ENCODE data around the gene TRIM4.
"Not testable (repeated sequence)": the region's sequence is repeated elsewhere in the genome, so short reads cannot be mapped to it uniquely, and the experiment has no call there.

Gene TRIM4

DNA sequence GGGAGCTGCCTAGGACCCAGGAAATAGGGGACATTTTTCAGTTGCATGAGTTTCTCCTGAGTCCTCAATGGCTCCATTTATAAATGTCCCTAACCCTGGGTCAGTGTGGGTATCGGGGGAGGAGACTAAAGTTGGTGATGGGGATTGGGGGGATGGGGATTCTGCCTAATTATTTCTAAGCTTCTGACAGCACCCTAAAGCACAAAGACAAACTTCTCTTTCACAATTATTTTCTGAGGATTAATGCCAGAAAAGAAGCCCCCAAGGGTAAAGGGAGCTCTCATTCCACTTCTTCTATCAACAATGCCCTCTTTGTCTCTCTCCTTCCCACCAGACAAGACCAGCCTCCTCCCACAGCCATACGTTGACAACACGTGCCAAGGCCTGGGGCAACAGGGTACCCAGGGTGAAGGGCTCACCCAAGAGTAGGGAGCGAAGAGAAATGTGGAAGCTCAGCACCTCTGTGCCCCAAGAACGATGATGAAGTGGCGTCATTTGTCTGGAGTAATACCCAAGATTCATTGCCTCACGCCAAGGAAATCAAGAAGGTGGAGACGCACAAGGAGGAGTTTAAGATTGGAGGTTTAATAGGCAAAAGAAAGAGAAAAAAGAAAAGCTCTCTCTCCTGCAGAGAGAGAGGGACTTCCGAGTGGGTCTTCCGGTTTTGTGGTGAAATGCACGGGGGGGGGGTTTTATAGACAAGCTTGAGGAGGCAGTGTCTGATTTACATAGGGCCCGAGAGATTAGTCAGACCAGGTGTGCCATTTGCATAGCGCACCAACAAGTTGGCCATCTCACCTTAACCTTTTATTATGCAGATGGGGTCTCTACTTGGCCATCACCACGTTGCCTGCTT lies 24.5 kb upstream of the TRIM4 start:
- Histone ChIP-seq H3K4me1 (ENCODE audit: control insufficient read depth, insufficient read depth, low read length) (peaks cover 26% of the 10 kb centered on the region), H3K4me3 (ENCODE audit: low read depth, low read length) (peak overlapping the region; percentile 35), H3K9ac (ENCODE audit: low read depth, low read length) (peak overlapping the region; percentile 79), H3K36me3 (ENCODE audit: control insufficient read depth, insufficient read depth, low read length) (no peaks in the 10 kb centered on the region), H3K27ac (ENCODE audit: low read depth, low read length) (peak overlapping the region; percentile 87), H3K9me3 (ENCODE audit: control insufficient read depth, insufficient read depth, low read length) (peaks cover 23% of the 10 kb centered on the region), H3K27me3 (ENCODE audit: control insufficient read depth, insufficient read depth, low read length) (no peaks in the 10 kb centered on the region)

DNA sequence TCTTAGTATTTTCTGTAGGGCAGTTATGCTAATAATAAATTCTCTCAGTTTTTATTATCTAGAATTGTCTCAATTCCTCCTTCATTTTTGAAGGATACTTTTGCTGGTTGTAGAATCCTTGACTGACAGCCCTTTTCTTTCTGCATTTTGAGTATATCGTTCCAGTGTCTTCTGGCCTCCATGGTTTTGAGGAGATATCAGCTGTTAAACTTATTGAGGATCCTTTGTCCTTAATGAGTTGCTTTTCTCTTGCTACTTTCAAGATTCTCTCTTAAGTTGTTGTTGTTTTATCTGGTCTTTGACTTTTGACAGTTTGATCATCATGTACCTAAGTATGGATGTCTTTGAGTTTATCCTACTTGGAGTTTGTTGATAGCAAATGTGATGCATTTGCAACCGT lies 19.0 kb upstream of the TRIM4 start:
- Histone ChIP-seq H3K9me3 (ENCODE audit: control insufficient read depth, insufficient read depth, low read length) (peaks cover 38% of the 10 kb centered on the region), H3K27ac (ENCODE audit: low read depth, low read length) (no peak overlapping the region), H3K4me1 (ENCODE audit: control insufficient read depth, insufficient read depth, low read length) (peaks cover 10% of the 10 kb centered on the region), H3K4me3 (ENCODE audit: low read depth, low read length) (no peak overlapping the region), H3K9ac (ENCODE audit: low read depth, low read length) (no peak overlapping the region), H3K36me3 (ENCODE audit: control insufficient read depth, insufficient read depth, low read length) (no peaks in the 10 kb centered on the region), H3K27me3 (ENCODE audit: control insufficient read depth, insufficient read depth, low read length) (no peaks in the 10 kb centered on the region)

DNA sequence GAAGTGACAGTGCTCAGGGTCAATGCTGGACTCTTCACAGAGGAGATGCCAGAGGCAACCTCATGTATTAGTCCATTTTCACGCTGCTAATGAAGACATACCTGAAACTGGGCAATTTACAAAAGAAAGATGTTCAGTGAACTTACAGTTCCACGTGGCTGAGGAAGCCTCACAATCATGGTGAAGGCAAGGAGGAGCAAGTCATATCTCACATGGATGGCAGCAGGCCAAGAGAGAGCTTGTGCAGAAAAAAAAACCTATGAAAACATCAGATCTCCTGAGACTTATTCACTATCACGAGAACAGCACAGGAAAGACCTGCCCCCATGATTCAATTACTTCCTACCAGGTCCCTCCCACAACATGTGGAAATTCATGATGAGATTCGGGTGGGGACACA lies 15.7 kb upstream of the TRIM4 start:
- peaks cover 27% of the 10 kb centered on the region for H3K9me3 ChIP-seq (ENCODE audit: control insufficient read depth, insufficient read depth, low read length)
- not testable (repeated sequence) for H3K9ac ChIP-seq (ENCODE audit: low read depth, low read length); H3K4me1 ChIP-seq (ENCODE audit: control insufficient read depth, insufficient read depth, low read length); H3K36me3 ChIP-seq (ENCODE audit: control insufficient read depth, insufficient read depth, low read length); H3K4me3 ChIP-seq (ENCODE audit: low read depth, low read length); H3K27ac ChIP-seq (ENCODE audit: low read depth, low read length); H3K27me3 ChIP-seq (ENCODE audit: control insufficient read depth, insufficient read depth, low read length)

DNA sequence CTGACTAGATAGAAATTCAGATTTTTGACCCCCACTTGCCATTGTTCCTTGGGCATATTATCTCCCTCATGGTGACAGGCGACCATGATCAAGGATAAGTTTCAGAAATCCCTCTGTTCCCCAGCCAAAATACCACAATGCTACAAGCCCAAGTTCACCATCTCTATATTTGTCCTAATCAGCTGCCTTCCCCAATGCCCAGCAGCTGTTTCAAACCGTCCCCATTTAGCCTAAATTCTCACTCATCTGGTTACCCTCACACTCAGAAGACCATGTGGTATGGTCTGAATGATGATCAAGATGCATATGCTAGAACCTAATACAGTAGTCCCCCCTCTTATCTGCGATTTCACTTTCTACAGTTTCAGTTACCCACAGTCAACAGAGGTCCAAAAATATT lies 11.0 kb upstream of the TRIM4 start:
- Histone ChIP-seq H3K27me3 (ENCODE audit: control insufficient read depth, insufficient read depth, low read length) (peaks cover 5% of the 10 kb centered on the region; the same call in 1 of the 2 replicates), H3K9me3 (ENCODE audit: control insufficient read depth, insufficient read depth, low read length) (no peaks in the 10 kb centered on the region), H3K9ac (ENCODE audit: low read depth, low read length) (no peak overlapping the region), H3K4me1 (ENCODE audit: control insufficient read depth, insufficient read depth, low read length) (peaks cover 11% of the 10 kb centered on the region; the same call in 1 of the 2 replicates), H3K27ac (ENCODE audit: low read depth, low read length) (no peak overlapping the region), H3K36me3 (ENCODE audit: control insufficient read depth, insufficient read depth, low read length) (no peaks in the 10 kb centered on the region), H3K4me3 (ENCODE audit: low read depth, low read length) (no peak overlapping the region)

DNA sequence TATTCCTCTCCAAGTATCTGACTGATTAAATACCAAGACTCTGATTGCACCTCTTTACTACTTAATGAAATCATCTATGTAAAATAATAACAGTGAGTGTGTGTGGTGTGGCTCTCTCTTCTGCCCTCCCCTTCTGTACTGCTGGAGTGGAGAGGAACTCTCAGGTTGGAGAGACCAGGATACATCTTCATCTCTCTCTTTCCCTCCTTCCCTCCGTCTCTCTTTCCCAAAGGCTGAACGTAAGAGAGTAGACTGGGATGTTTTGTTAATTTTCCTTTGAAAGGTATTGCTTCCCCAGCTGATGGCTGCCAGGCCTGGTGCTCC lies 10.4 kb upstream of the TRIM4 start:
- Histone ChIP-seq H3K27ac (ENCODE audit: low read depth, low read length) (no peak overlapping the region), H3K9me3 (ENCODE audit: control insufficient read depth, insufficient read depth, low read length) (no peaks in the 10 kb centered on the region), H3K27me3 (ENCODE audit: control insufficient read depth, insufficient read depth, low read length) (peaks cover 5% of the 10 kb centered on the region; the same call in 1 of the 2 replicates), H3K4me1 (ENCODE audit: control insufficient read depth, insufficient read depth, low read length) (peaks cover 11% of the 10 kb centered on the region; the same call in 1 of the 2 replicates), H3K4me3 (ENCODE audit: low read depth, low read length) (peak overlapping the region; percentile 55), H3K36me3 (ENCODE audit: control insufficient read depth, insufficient read depth, low read length) (no peaks in the 10 kb centered on the region), H3K9ac (ENCODE audit: low read depth, low read length) (no peak overlapping the region)

DNA sequence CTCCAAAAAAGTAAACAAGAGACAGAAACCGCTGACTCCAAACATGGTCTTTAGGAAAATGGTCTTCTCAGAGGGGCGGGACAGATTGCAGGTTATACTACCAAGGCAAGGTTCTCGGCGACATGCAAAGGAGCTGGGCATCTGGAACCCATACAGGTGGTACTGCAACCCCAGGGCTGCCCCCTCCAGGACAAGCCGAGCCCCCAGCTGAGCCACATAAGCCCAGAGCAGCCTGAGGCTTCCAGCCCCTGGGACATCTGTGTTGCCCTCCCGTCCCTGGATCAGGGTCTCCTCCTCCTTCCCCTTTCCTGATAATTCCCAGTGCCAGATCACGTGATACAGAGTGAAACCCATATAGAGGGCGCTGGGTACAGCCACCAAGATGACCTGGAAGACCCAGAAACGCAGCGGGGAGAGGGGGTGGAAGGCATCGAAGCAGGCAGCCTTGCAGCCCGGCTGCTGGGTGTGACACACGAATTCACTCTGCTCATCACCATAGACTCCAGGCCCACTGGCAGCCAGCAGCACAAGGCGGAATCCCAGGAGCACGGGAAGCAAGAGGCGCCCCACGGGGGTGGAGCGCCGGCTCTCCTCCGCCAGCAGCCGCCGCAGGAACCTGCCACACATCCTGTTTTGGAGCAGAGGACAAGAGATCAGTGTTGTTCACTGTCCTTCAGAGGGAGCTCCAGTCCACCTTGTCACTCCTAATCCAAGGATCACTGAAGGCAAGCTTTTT lies 9.8 kb upstream of the TRIM4 start, which contains the start of gene GJC3:
Gene GJC3, minus strand, starts transcription at position 627 of the 736 bp plus-strand sequence. Its CDS starts 0 bp downstream, at position 627.
- H3K4me1 ChIP-seq (ENCODE audit: control insufficient read depth, insufficient read depth, low read length) = peaks cover 11% of the 10 kb centered on the region; the same call in 1 of the 2 replicates
- peak within 1 kb of the TSS; percentile 55 for H3K4me3 ChIP-seq (ENCODE audit: low read depth, low read length)
- no peaks in the 10 kb centered on the region for H3K36me3 ChIP-seq (ENCODE audit: control insufficient read depth, insufficient read depth, low read length)
- H3K9me3 ChIP-seq (ENCODE audit: control insufficient read depth, insufficient read depth, low read length) = no peaks in the 10 kb centered on the region
- H3K27me3 ChIP-seq (ENCODE audit: control insufficient read depth, insufficient read depth, low read length) = peaks cover 5% of the 10 kb centered on the region; the same call in 1 of the 2 replicates
- no peak within 1 kb of the TSS for H3K27ac ChIP-seq (ENCODE audit: low read depth, low read length)
- H3K9ac ChIP-seq (ENCODE audit: low read depth, low read length) = peak within 1 kb of the TSS; percentile 16; the same call in 1 of the 2 replicates

DNA sequence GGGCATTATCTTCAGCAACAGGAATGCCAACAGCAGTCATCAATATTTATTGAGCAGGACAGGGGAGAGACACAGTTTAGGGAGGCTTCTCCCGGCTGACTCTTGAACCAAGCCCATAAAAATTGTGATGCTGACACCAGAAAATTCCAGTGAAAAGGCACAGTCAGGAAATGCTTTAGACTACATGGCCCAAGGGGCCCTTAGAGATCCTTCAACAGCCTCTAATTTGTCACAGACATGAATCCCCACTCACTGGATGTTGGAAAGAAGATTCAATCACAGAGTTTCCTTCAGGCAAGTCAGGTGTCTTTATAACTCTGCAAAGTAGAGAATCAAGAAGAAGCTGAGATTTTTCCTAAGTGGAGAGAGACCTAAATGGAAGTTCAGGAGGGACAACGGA lies 8.9 kb upstream of the TRIM4 start:
- no peaks in the 10 kb centered on the region for H3K36me3 ChIP-seq (ENCODE audit: control insufficient read depth, insufficient read depth, low read length)
- no peak overlapping the region for H3K9ac ChIP-seq (ENCODE audit: low read depth, low read length)
- H3K27me3 ChIP-seq (ENCODE audit: control insufficient read depth, insufficient read depth, low read length) = peaks cover 5% of the 10 kb centered on the region; the same call in 1 of the 2 replicates
- H3K9me3 ChIP-seq (ENCODE audit: control insufficient read depth, insufficient read depth, low read length) = no peaks in the 10 kb centered on the region
- peaks cover 11% of the 10 kb centered on the region; the same call in 1 of the 2 replicates for H3K4me1 ChIP-seq (ENCODE audit: control insufficient read depth, insufficient read depth, low read length)
- H3K4me3 ChIP-seq (ENCODE audit: low read depth, low read length) = no peak overlapping the region
- no peak overlapping the region for H3K27ac ChIP-seq (ENCODE audit: low read depth, low read length)

DNA sequence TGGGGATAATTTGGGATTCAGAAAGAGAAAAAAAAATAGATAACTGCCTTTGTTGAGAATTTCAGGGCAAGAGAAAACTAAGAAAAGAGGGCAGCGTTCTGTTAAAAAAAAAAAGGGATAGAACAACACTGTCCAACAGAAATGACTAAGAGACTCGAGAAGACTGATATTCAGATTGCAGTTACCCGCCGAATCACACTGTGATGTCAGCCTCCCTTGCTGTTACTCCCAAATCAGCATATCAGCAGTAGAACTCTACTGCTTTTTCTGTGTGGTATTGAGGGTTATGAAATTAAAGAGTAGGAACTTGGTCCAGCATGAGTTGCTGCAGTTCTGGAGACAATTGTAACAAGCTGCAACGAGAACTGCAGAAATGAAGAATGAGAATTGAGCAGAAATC lies 8.2 kb upstream of the TRIM4 start:
- H3K9ac ChIP-seq (ENCODE audit: low read depth, low read length) = no peak overlapping the region
- H3K4me1 ChIP-seq (ENCODE audit: control insufficient read depth, insufficient read depth, low read length) = peaks cover 11% of the 10 kb centered on the region; the same call in 1 of the 2 replicates
- no peaks in the 10 kb centered on the region for H3K9me3 ChIP-seq (ENCODE audit: control insufficient read depth, insufficient read depth, low read length)
- H3K36me3 ChIP-seq (ENCODE audit: control insufficient read depth, insufficient read depth, low read length) = no peaks in the 10 kb centered on the region
- no peak overlapping the region for H3K27ac ChIP-seq (ENCODE audit: low read depth, low read length)
- H3K4me3 ChIP-seq (ENCODE audit: low read depth, low read length) = no peak overlapping the region
- peaks cover 5% of the 10 kb centered on the region; the same call in 1 of the 2 replicates for H3K27me3 ChIP-seq (ENCODE audit: control insufficient read depth, insufficient read depth, low read length)

DNA sequence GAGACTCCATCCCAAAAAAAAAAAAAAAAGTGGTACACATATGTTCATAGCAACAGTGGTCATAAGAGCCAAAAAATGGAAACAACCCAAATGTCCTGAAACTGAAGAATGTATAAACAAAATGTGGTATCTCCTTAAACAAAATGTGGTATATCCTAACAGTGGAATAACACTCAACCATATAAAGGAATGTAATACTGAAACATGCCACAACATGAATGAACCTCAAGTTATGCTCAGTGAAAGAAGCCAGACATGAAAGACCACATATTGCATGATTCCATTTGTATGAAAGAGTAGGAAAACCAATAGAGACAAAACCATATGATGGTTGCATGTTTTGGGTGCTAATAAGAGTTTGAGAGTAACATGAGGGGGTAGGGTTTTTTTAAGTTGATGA lies 7.0 kb upstream of the TRIM4 start:
- H3K4me1 ChIP-seq (ENCODE audit: control insufficient read depth, insufficient read depth, low read length) = peaks cover 11% of the 10 kb centered on the region; the same call in 1 of the 2 replicates
- H3K9ac ChIP-seq (ENCODE audit: low read depth, low read length) = no peak overlapping the region
- H3K9me3 ChIP-seq (ENCODE audit: control insufficient read depth, insufficient read depth, low read length) = no peaks in the 10 kb centered on the region
- H3K4me3 ChIP-seq (ENCODE audit: low read depth, low read length) = no peak overlapping the region
- H3K27ac ChIP-seq (ENCODE audit: low read depth, low read length) = no peak overlapping the region
- peaks cover 5% of the 10 kb centered on the region; the same call in 1 of the 2 replicates for H3K27me3 ChIP-seq (ENCODE audit: control insufficient read depth, insufficient read depth, low read length)
- H3K36me3 ChIP-seq (ENCODE audit: control insufficient read depth, insufficient read depth, low read length) = no peaks in the 10 kb centered on the region

DNA sequence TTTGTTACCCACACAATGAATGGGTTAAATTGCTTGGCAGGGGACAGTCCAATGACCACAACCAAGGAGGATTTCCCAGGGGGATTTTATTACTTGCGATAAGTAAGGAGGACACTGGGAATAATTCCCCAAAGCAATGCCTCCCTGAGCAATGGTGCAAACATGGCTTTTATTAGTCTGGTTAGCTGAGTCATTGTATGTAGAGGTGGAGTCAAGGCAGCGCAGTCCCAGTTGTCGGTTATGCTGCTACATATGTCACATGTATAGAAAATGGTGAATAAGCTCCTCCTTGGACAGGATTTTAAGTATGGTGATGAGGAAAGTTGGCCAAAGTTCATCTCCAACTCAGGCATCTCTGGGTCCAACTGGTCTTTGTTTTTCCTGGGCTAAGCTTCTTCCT lies 3.9 kb upstream of the TRIM4 start:
- H3K9me3 ChIP-seq (ENCODE audit: control insufficient read depth, insufficient read depth, low read length) = peaks cover 7% of the 10 kb centered on the region; the same call in 1 of the 2 replicates
- no peak overlapping the region for H3K9ac ChIP-seq (ENCODE audit: low read depth, low read length)
- H3K36me3 ChIP-seq (ENCODE audit: control insufficient read depth, insufficient read depth, low read length) = no peaks in the 10 kb centered on the region
- H3K27me3 ChIP-seq (ENCODE audit: control insufficient read depth, insufficient read depth, low read length) = peaks cover under 1% of the 10 kb centered on the region; the same call in 1 of the 2 replicates
- H3K4me1 ChIP-seq (ENCODE audit: control insufficient read depth, insufficient read depth, low read length) = no peaks in the 10 kb centered on the region
- no peak overlapping the region for H3K4me3 ChIP-seq (ENCODE audit: low read depth, low read length)
- H3K27ac ChIP-seq (ENCODE audit: low read depth, low read length) = no peak overlapping the region

DNA sequence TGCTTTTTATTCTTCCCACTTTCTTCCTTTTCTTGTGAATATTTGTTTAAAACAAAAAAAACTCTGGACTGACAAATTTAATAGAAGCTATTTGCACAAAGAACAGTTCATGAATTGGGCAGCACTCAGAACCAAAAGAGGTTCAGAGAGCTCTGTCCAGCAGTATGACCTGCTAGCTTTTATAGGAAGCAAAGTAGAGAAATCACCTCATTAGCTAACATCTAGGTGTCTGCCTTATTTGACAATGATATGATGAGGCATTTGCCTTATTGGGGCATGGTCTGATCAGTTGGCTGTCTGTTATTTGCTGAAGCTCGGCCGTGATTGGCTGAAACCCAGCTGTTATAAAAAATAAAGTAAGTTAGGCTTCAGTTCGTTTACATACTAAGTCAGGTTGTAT lies 819 bp upstream of the TRIM4 start:
- Histone ChIP-seq H3K4me1 (ENCODE audit: control insufficient read depth, insufficient read depth, low read length) (no peaks in the 10 kb centered on the region), H3K4me3 (ENCODE audit: low read depth, low read length) (peak overlapping the region; percentile 84), H3K27me3 (ENCODE audit: control insufficient read depth, insufficient read depth, low read length) (no peaks in the 10 kb centered on the region; the same call in 1 of the 2 replicates), H3K27ac (ENCODE audit: low read depth, low read length) (no peak overlapping the region), H3K9me3 (ENCODE audit: control insufficient read depth, insufficient read depth, low read length) (peaks cover 7% of the 10 kb centered on the region; the same call in 1 of the 2 replicates), H3K9ac (ENCODE audit: low read depth, low read length) (no peak overlapping the region), H3K36me3 (ENCODE audit: control insufficient read depth, insufficient read depth, low read length) (peaks cover 23% of the 10 kb centered on the region)
